Loucy (cell line): ENCODE measurements around the gene PPARA.
A peak's percentile ranks its signal among the peaks of the same experiment; 100 is the strongest.

Experiments
- H2AFZ ChIP-seq: fragments of 200-600 bp; sonication (generic); 2 replicates; pipeline ENCODE4 v1.6.0; 2016; ENCODE audit warnings: antibody characterized with exemption, mild to moderate bottlenecking, low read length, moderate library complexity
- H3F3A ChIP-seq: fragments of 200-600 bp; 2 replicates; pipeline ENCODE4 v1.6.0; 2016; ENCODE audit warnings: antibody characterized with exemption, low read depth, mild to moderate bottlenecking
- H3K27me3 ChIP-seq: fragments of 200-600 bp; sonication (generic); 2 replicates; pipeline ENCODE4 v1.6.1; 2014; ENCODE audit warnings: low read length, mild to moderate bottlenecking; ENCODE audit not compliant: insufficient read depth, poor library complexity, severe bottlenecking
- H3K36me3 ChIP-seq: fragments of 200-600 bp; sonication (generic); 2 replicates; pipeline ENCODE4 v1.6.1; 2016; ENCODE audit warnings: low read length; ENCODE audit not compliant: insufficient read depth
- H3K4me1 ChIP-seq: fragments of 200-600 bp; sonication (generic); 2 replicates; pipeline ENCODE4 v1.5.1; 2014; ENCODE audit warnings: low read length, mild to moderate bottlenecking; ENCODE audit not compliant: insufficient read depth, poor library complexity, severe bottlenecking
- H3K4me2 ChIP-seq: fragments of 200-600 bp; sonication (generic); 2 replicates; pipeline ENCODE4 v1.6.0; 2014; ENCODE audit warnings: antibody characterized with exemption, low read length, low read depth, mild to moderate bottlenecking; ENCODE audit not compliant: poor library complexity, severe bottlenecking
- H3K4me3 ChIP-seq: fragments of 200-600 bp; sonication (generic); 2 replicates; pipeline ENCODE4 v1.5.1; 2014; ENCODE audit warnings: low read length, mild to moderate bottlenecking, mixed read lengths; ENCODE audit not compliant: poor library complexity, severe bottlenecking
- H3K79me2 ChIP-seq: fragments of 200-600 bp; sonication (generic); 2 replicates; pipeline ENCODE4 v1.6.1; 2014; ENCODE audit warnings: low read length; ENCODE audit not compliant: insufficient read depth
- H3K9ac ChIP-seq: fragments of 200-600 bp; sonication (generic); 2 replicates; pipeline ENCODE4 v1.6.0; 2014; ENCODE audit warnings: mild to moderate bottlenecking, low read depth, low read length, moderate library complexity; ENCODE audit not compliant: poor library complexity, severe bottlenecking
- H3K9me2 ChIP-seq: fragments of 200-600 bp; sonication (generic); replicated peaks from 2 replicates; pipeline ENCODE4 v1.6.1; 2016; ENCODE audit warnings: low read depth, low read length, mixed read lengths
- H3K9me3 ChIP-seq: fragments of 200-600 bp; sonication (generic); 2 replicates; pipeline ENCODE4 v1.6.1; 2014; ENCODE audit warnings: mild to moderate bottlenecking, antibody characterized with exemption, low read length, low read depth; ENCODE audit not compliant: insufficient read depth
- H4K20me1 ChIP-seq: fragments of 200-600 bp; sonication (generic); 2 replicates; pipeline ENCODE4 v1.6.0; 2014; ENCODE audit warnings: antibody characterized with exemption, low read length, mild to moderate bottlenecking; ENCODE audit not compliant: insufficient read depth, poor library complexity, severe bottlenecking
- CTCF ChIP-seq: fragments of 200-600 bp; sonication (generic); conservative IDR thresholded peaks from 2 replicates; pipeline ENCODE4 v1.5.1; 2014; ENCODE audit warnings: mild to moderate bottlenecking, antibody characterized with exemption, low read length
- EZH2phosphoT487 ChIP-seq: fragments of 200-600 bp; IDR thresholded peaks from 2 replicates; pipeline ENCODE4 v1.6.1; 2018; ENCODE audit warnings: antibody characterized with exemption, mild to moderate bottlenecking, moderate library complexity, borderline replicate concordance

Gene PPARA

GRCh38 chr22:46119729-46120419 is 30.5 kb upstream of the PPARA start:
- Histone ChIP-seq H4K20me1 (peaks cover 3% of the 10 kb centered on the region), H3K9ac (peak overlapping the region; percentile 55), H3K27me3 (no peaks in the 10 kb centered on the region), H3K79me2 (no peaks in the 10 kb centered on the region), H3K9me2 (no peaks in the 10 kb centered on the region), H3K4me2 (peak overlapping the region; percentile 51), H2AFZ (no peak overlapping the region), H3K4me3 (no peak overlapping the region), H3F3A (no peaks in the 10 kb centered on the region), H3K36me3 (no peaks in the 10 kb centered on the region), H3K9me3 (no peaks in the 10 kb centered on the region), H3K4me1 (peaks cover 35% of the 10 kb centered on the region)
- no peak for TF ChIP-seq EZH2phosphoT487
- no peak for TF ChIP-seq CTCF

GRCh38 chr22:46120420-46120737 is 29.9 kb upstream of the PPARA start:
- H3K4me2 ChIP-seq: no peak overlapping the region
- H3K79me2 ChIP-seq: no peaks in the 10 kb centered on the region
- TF ChIP-seq CTCF (no peak), EZH2phosphoT487 (no peak)
- H4K20me1 ChIP-seq: peaks cover 3% of the 10 kb centered on the region
- peaks cover 35% of the 10 kb centered on the region for H3K4me1 ChIP-seq
- no peak overlapping the region for H3K4me3 ChIP-seq
- no peaks in the 10 kb centered on the region for H3K27me3 ChIP-seq
- H2AFZ ChIP-seq: no peak overlapping the region
- H3K9ac ChIP-seq: no peak overlapping the region
- H3F3A ChIP-seq: no peaks in the 10 kb centered on the region
- H3K36me3 ChIP-seq: no peaks in the 10 kb centered on the region
- no peaks in the 10 kb centered on the region for H3K9me2 ChIP-seq
- no peaks in the 10 kb centered on the region for H3K9me3 ChIP-seq

GRCh38 chr22:46121079-46121478 is 29.2 kb upstream of the PPARA start:
- no peaks in the 10 kb centered on the region for H3K9me3 ChIP-seq
- TF ChIP-seq EZH2phosphoT487: no peak
- TF ChIP-seq CTCF: no peak
- H3K9ac ChIP-seq: no peak overlapping the region
- H3K9me2 ChIP-seq: no peaks in the 10 kb centered on the region
- H3K79me2 ChIP-seq: no peaks in the 10 kb centered on the region
- peaks cover 2% of the 10 kb centered on the region for H4K20me1 ChIP-seq
- no peak overlapping the region for H3K4me2 ChIP-seq
- H3K4me3 ChIP-seq: no peak overlapping the region
- H3K27me3 ChIP-seq: no peaks in the 10 kb centered on the region
- H3K36me3 ChIP-seq: no peaks in the 10 kb centered on the region
- H2AFZ ChIP-seq: no peak overlapping the region
- peaks cover 35% of the 10 kb centered on the region for H3K4me1 ChIP-seq
- no peaks in the 10 kb centered on the region for H3F3A ChIP-seq
